Measurements from ENCODE around the gene CMSS1.

- TF ChIP-seq CTCF (IDR thresholded peaks at IDR 0.05) (no peak), POLR2A (IDR thresholded peaks at IDR 0.05) (no peak)
These were observed 212.0 kb downstream of the CMSS1 start for GRCh38 chr3:100029689-100030088.

Data from heart left ventricle (tissue), 13 donors.